Central memory CD4-positive, alpha-beta T cell (primary cell): Measurements from ENCODE around the gene LY6G6C.

Source experiments
- DNase-seq: peaks from one replicate; pipeline ENCODE4 v3.0.0; 2022

The LY6G6C gene

GRCh38 chr6:31702819-31703716 lies 18.5 kb downstream of the LY6G6C start, which contains the start of gene ABHD16A:
TSS of gene ABHD16A (minus strand) at chr6:31703324. CDS start at chr6:31703281, 43 bp downstream.
- peak; percentile 96 for DNase-seq

GRCh38 chr6:31702405-31702818 lies 19.1 kb downstream of the LY6G6C start:
- DNase-seq = no peak

GRCh38 chr6:31701666-31702404 lies 19.7 kb downstream of the LY6G6C start:
- DNase-seq = no peak

DNA sequence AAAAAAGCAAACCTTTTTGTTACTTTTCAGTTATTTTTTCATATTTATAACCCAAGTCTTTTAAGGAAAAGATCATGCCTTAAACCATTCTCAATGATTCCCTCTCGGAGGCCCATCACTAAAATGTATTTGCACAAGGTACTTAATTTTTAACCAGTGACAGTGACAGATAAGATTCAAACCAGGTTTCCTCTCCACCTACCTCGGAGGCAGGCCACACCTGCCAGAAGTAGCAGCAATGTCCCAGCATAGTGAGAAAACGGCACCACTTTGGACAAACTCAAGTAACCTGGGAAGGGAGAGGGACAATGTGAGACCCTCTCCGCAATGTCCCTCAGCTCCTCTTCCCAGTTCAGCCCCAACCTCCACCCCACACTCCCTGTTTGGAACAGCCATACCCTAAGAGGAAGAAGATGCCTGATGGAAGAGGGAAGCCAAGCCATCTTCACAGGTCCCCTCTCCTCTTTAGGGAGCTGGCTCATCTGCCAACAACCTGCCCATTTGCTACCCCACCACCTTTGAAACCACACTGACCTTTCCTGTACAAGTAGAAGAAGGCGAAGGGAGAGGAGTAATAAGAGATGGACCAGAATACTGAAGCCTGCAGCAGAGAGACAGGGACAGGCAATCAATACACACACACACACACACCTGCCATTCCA lies 20.7 kb downstream of the LY6G6C start:
- DNase-seq = no peak

- no peak for DNase-seq
Measured at GRCh38 chr6:31697555-31697954, 24.0 kb downstream of the LY6G6C start.

DNA sequence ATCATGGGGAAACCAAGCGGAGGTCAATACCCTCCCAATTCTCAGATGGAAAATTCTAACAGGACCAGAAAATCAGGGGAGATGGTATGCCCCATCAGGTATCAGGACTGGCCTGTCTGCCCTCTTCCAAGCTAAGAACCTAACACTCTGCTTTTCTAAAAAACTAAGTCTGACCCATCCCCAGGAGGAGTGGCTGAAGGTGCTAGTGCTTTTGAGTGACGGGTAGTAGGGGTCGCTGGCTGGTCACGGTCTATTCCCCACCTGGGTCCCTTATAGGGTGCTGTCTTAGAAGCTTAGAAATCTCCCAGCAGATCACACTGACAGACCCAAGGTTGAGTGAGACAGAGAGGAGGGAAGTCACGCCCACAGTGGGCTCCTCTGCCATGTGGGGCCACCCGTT lies 28.0 kb downstream of the LY6G6C start:
- DNase-seq = no peak

DNA sequence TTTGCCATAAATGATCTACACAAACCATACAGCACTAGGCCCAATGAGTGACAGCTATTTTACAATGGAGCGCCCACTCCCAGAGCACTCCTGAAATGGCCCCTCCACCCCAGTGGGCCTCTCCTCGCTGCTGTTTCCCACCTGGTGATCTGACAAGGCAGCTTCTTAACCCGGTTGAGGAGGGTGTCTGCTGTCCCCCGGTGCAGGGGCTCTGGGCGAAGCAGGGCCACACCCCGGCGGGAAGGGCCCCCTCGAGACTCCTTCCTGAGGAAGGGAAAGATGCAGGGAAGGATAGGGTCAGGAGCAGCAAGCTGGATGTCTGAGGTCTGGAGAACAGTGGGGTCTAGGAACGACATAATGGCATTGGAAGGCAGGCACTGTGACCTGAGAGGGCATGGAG lies 28.7 kb downstream of the LY6G6C start:
- no peak for DNase-seq

GRCh38 chr6:31692353-31692752 lies 29.2 kb downstream of the LY6G6C start:
- DNase-seq = no peak

- no peak for DNase-seq
Measured at GRCh38 chr6:31691564-31692108, 29.9 kb downstream of the LY6G6C start.

- DNase-seq = no peak
Measured at GRCh38 chr6:31691078-31691463, 30.5 kb downstream of the LY6G6C start.

GRCh38 chr6:31690231-31691077 lies 31.1 kb downstream of the LY6G6C start:
- no peak for DNase-seq

DNA sequence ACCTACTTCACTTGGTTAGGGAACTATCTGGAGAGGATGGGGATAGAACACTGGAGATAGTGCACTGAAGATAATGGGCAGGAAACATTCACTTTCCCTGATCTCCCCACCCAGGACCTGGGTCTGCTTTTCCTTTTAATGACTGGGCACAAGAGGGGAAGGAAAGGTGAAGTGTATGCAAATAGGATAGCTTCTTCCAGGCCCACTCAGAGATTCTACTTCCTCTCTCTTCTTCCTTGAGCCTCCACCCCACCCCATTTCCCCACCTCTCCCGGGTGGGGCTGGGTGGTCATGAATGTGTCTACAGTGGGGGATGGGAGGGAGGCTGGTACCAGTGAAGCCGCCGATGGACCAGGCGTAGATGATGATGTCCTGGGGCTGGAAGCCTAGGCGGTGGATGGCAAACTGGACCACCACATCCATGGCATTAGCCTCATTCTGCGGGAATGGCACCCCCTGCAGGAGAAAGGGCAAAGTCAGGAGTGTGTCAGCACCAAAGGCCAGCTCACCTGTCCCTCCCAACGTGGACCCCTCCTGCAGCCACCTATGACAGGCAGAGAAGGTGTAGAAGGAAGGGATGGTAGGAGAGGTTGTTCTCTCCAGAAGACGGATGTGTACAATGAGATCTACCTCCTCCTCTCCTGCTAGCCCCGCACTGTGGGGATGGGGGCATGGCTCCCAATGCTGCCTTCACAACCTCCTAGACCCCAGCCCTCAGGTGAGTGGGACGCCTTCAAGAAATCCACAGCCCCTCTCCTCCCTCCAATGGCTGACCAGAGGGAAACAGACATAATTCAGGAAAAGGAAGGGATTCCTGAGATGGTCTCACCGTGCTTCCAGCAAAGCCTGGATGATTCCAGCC lies 32.1 kb downstream of the LY6G6C start:
- no peak for DNase-seq

GRCh38 chr6:31687860-31688693 lies 33.5 kb downstream of the LY6G6C start:
- no peak for DNase-seq

GRCh38 chr6:31687321-31687720 lies 34.2 kb downstream of the LY6G6C start:
- DNase-seq = no peak

GRCh38 chr6:31686483-31686882 lies 35.1 kb downstream of the LY6G6C start:
- no peak for DNase-seq

- no peak for DNase-seq
Measured at GRCh38 chr6:31683591-31683990, 38.0 kb downstream of the LY6G6C start.

DNA sequence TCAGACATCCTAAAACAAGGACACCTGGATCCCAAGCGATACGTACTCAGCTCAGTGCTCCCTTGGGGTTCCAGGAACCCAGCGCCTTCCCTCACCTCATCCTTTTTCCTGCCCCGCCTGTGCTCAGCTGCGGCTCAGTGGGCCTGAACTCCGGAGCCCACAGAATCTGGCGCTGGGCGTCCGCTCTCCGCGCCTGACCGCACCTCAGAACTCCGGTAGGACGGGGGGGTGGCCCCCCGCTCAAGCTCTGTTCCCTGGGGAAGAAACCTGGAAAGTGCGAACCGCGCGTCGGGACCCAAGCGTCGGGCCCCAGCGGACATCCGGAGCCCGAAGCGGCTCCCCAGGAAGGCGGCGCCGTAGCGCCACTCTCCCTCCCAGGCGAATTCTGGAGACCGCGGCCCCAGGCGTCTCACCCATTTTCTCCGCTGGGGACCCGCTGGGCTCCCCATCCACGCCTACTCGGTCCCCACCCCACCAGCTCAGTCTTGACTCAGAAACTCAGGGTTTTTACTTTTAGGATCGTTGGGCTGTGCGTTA lies 40.3 kb downstream of the LY6G6C start:
- DNase-seq = peak; percentile 34

DNA sequence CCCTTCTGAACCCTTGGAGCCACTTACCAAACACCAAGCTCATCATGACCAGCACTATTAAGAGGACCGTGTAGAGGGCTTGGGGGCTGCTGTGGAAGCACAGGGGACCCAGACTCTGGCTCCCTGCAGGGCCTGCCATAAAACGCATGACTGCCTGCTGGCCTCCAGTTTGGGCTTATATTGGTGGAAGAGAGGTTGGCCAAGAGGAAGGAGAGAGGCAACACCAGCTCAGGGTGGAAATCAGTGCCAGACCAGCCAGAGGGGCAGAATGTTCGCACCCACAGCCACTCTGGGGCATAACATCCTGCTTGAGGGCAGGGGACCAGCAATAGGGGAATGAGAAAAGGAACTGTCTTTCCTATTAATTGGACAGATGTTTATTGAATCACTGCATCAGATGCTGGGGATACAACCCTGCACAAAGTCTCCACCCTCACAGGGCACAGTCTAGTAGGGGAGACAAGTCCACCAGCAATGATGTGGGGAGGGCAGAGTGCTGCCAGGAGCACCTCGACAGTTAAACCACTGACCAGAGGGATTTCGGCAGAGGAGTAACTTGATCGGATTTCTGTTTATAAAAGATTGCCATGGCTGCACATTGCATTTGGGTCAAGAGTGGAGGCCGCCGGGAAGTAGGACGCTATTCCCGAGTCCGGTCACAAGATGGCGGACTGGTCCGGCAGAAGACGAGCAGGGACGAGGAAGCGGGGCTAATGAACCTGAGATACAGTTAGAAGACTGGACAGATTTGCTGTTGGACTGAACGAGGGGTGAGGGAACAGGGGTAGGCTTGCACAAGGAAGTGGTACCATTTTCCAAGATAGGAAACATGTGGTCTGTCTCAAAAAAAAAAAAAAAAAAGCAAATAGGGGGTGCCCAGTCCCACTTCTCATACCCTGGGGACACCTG lies 41.1 kb downstream of the LY6G6C start, which contains the start of gene LY6G5C:
Gene LY6G5C (minus strand): TSS at position 842 of the 909 bp plus-strand sequence. CDS start 694 bp downstream, at position 148.
- peak; percentile 33 for DNase-seq

GRCh38 chr6:31677955-31678354 lies 43.6 kb downstream of the LY6G6C start:
- no peak for DNase-seq
